ENCODE data around the gene PTPRN2.
"Not testable (repeated sequence)": the region's sequence is repeated elsewhere in the genome, so short reads cannot be mapped to it uniquely, and the experiment has no call there.

The PTPRN2 gene

DNA sequence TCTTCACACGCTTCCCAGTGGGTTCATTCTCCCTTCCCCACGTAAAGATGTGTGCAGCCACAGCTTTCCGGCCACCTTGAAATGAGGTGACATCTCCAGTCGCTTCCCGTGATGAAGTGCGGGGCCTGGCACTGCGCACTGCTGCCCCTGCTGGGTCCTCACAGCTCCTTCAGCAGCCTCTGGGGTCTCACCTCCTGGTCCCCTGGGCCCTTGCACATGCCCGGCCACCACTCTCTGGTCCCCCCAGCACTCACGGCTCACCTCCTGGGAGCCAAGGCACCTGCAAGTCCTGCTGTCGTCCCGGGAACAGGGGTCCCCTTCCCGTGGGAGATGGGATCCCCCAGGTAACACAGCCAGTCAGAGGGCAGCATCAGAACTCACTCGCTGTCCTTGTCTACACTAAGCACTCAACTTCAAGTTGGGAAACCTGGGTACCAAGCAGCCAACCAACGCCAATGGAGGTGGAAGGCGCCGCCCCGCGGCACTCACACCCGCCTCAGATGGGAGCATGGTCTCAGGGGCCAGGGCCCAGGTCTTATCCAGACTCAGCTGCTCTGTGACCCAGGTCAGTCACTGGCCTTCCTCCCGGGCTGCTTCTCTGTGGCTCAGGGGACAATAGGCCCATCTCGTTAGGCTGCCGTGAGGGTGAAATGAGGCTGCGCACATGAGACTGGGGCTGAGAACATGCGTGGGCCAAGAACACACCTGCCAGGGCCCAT, 176.2 kb downstream of the PTPRN2 start:
- DNase-seq (ENCODE audit: low read depth, low spot score): no peak
- no peak overlapping the region for H3K27ac ChIP-seq

DNA sequence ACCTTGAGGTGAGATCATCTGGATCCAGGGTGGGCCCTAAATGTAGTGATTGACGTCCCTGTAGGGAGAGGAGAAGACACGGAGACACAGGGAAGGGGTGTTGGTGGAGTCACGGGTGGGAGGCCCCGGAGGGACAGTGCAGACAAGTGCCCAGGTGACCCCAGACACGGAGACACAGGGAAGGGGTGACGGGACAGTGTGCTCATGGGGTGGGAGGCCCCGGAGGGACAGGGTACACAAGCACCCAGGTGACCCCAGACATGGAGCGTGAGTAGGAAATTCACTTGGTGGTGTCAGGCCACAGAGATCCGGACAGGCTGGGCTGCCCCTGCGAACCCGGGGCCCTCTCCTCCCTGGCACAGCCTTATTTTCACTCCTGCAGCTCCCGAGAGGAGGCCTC, 176.9 kb downstream of the PTPRN2 start:
- no peak for DNase-seq (ENCODE audit: low read depth, low spot score)
- no peak overlapping the region for H3K27ac ChIP-seq

DNA sequence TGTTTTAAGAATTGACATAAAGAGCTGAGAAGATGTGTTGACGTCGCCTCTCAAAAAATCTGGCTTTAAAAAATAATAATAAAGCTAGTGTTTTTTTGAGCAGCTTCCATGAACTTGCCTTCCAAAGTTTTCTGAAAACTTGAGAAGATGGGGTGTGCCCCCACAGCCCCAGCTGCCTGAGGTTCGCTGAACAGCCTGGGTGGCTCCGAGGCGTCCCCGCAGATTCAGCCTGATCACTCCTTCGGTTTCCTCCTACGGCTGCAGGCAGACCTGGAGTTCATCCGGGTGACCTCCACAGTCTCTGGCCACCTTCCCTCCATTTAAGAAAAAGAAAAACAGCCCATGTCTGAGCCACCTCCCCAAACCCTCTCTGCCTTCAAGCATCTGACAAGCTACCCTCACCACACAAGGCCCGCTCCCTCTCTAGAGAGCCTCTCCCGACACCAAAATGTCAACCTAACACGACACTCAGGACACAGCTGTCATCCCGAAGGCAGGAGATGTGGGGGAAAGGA, 177.8 kb downstream of the PTPRN2 start:
- DNase-seq (ENCODE audit: low read depth, low spot score): no peak
- no peak overlapping the region for H3K27ac ChIP-seq

DNA sequence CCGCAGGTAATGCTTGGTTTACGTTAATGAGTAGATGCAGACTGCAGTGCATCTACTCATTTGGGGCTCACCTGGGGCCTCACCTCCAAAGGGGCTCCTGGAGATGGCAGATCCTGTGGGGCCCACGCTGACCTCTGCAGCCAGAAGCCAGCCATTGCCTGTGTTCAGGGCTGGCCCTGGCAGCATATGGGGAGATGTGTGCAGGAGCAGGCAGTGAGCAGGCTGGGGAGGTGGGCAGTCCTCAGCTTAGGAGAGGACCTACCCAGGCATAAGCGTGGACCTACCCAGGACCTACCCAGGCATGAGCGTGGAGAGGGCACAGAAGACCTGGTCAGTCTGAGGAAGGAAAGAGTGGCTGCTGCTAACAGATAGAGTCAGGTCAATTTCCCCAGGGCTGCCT, 178.5 kb downstream of the PTPRN2 start:
- DNase-seq (ENCODE audit: low read depth, low spot score): no peak
- no peak overlapping the region for H3K27ac ChIP-seq

DNA sequence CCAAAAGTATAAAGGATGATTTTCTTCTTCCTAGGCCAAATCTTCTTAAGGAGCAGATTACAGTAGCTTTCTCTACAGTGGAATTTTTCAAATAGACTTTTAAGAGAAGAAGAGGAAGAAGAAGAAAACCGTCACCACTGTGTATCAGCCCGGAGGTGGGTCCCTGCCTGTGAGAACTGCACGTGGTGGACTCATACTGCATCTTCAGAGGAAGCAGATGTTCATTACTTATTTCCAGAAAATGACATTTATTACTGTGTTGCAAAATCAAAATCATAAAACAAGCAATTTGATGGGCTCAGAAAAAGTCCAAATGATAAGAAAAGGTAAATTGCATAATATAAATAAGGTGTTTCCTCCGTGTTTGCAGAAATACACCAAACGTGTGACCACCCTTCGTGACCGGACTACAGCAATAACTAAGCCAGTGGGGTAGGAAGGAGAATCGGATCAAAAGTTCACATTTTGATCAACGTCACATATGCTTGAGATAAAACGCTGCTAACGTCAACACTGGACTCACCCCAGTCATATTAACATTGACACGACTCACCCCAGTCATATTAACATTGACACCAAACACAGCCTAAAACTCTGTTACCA, 179.2 kb downstream of the PTPRN2 start:
- no peak overlapping the region for H3K27ac ChIP-seq
- DNase-seq (ENCODE audit: low read depth, low spot score): no peak

DNA sequence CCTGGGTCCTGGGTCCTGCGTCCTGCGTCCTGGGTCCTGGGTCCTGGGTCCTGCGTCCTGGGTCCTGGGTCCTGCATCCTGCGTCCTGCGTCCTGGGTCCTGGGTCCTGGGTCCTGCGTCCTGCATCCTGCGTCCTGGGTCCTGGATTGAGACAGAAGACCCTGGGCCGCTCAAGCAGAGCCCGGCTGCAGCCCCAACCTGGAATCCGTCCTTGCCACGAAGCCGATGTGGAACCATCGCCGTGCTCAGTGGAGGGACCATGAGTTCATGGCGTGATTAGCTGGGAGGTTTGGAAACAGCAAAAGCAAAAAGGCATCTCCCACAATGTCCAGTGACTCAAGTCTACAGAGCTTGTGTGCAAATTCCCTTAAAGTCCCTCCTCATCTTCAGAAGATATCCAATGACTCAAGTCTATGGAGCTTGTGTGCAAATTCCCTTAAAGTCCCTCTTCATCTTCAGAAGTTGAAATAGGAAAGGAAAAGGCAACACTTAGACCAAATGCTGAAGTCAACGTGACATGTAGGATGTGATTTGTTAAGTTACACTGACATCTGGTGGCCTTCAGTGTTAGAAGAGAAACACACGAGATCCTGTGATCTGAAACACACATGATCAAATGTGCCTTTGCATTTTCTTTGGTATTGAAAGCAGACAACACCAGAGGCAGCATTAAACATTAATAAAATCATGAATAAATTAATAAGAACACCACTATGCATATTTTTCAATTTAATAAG, 179.9 kb downstream of the PTPRN2 start:
- DNase-seq (ENCODE audit: low read depth, low spot score): no peak
- H3K27ac ChIP-seq: no peak overlapping the region

DNA sequence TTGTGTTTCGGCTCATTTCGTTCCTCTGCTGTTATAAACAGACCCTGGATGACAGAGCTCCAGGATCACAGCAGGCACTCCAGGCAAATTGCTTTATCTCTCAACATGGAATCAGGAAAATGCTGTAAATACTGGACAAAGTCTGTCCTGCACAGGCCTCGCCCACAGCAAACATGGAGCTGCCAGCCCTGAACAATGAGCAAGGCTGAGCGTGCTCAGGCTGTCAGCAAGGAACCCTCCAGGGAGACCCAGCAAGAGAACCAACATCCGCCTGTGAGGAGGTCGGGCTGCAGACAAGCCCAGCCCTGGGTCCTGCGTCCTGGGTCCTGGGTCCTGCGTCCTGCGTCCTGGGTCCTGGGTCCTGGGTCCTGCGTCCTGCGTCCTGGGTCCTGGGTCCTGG, 180.8 kb downstream of the PTPRN2 start:
- DNase-seq (ENCODE audit: low read depth, low spot score): no peak
- no peak overlapping the region for H3K27ac ChIP-seq

DNA sequence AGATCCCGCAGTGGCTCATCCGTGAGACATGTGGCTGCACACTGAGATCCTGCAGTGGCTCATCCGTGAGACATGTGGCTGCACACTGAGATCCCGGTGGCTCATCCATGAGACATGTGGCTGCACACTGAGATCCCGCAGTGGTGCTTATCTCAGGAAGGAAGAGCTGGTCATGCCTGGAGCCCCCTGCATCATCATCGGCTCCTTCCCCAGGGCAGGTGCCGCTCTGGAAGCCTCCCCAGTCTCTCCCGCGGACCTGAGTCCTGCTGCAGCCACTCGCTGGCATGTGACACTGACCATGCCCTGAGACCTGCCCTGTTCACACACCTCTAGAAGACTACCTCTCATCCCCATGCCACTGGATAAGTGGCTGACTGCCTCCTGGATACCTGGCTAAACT, 181.3 kb downstream of the PTPRN2 start:
- no peak for DNase-seq (ENCODE audit: low read depth, low spot score)
- no peak overlapping the region for H3K27ac ChIP-seq

DNA sequence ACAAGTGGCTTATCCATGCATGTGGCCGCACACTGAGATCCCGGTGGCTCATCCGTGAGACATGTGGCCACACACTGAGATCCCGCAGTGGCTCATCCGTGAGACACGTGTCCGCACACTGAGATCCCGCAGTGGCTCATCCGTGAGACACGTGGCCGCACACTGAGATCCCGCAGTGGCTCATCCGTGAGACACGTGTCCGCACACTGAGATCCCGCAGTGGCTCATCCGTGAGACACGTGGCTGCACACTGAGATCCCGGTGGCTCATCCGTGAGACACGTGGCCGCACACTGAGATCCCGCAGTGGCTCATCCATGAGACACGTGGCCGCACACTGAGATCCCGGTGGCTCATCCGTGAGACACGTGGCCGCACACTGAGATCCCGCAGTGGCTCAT, 181.9 kb downstream of the PTPRN2 start:
- DNase-seq (ENCODE audit: low read depth, low spot score); H3K27ac ChIP-seq: not testable (repeated sequence)

DNA sequence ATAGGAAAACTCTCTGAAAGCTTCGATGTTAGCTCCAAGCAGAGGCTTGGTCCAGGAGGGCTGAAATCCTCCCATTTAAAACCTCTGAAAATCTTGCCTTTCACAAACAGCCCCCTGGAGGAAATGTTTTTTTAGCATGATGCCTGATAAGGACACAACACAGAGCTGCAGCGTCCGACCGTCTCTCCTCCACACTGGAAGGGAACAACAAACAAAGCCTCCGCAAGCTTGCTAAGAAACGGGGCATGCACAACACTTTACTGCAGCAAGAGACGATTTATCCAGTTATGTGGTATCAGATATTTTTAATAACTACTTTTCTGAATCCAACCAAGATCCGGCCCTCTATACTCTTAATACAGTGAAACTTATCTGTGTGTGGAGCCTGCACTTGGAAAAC, 182.3 kb downstream of the PTPRN2 start:
- H3K27ac ChIP-seq: no peak overlapping the region
- no peak for DNase-seq (ENCODE audit: low read depth, low spot score)

DNA sequence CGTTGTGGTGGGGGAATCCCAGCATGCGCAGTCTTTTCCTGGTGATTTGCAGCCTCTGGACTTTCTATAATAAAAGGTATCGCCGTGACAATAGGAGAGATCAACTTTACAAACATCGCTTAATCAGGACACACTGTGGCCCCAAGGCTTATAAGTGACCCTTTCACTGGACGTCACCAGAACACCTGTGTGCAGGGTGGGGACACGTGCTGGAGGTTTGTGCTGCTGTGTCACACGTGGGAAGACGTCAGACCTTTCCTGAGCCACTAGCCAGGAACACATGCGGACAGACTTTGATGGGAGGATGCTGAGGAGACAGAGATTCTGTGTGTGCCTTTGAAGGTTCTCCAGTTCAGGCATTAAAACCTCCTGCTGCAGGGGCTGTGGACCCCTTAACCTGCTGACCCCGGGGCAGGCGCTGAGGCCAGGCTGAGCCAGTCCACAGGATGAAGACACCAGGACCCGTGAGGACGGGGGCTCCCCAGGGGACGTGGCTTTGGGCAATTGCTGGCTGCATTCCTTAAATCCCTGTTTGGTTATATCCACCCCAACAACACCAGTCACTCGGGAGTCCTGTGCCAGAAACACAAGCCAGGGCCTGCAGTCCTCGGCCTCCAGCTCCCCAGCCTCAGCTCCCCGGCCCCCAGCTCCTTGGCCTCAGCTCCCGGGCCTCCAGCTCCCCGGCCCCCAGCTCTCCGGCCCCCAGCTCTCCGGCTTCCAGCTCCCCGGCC, 183.4 kb downstream of the PTPRN2 start:
- DNase-seq (ENCODE audit: low read depth, low spot score): no peak
- H3K27ac ChIP-seq: peak overlapping the region; percentile 52

DNA sequence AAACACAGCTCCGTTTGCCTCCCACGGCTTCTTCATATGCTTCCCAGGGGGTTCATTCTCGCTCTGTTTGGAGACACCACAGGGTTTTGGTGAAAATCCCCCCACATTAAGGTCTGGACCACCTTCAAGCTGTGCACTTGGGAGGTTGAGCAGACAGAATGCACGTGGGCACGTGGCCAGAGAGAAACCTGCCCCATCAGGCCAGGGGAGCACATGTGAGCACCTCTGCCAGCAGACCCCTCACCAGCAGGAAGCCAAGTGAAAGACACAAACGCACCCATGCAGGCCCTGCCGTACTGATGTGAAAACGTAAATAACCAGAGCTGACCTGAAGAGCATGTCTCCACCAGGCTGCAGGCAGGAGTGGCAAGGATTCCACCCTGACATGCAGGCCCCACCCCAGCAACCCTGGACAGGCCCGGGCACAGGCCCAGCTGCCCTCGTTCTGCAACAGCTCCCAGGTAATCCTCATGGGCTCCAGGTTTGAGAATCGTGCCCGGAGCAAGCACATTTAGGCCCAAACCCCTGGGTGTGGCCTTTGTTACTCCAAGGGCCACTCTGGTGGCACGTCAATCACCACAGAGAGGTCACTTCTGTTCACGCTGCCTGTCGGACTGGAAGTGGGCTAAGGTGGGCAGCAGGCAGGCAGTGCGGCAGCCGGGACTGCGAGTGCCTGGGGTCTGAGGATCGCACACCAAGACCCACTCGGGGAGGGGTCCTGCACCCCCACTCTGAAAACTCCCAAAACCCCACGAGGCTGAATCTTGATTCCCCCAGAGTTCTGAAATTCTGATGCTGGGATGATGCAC, 184.4 kb downstream of the PTPRN2 start:
- H3K27ac ChIP-seq: peak overlapping the region; percentile 52

DNA sequence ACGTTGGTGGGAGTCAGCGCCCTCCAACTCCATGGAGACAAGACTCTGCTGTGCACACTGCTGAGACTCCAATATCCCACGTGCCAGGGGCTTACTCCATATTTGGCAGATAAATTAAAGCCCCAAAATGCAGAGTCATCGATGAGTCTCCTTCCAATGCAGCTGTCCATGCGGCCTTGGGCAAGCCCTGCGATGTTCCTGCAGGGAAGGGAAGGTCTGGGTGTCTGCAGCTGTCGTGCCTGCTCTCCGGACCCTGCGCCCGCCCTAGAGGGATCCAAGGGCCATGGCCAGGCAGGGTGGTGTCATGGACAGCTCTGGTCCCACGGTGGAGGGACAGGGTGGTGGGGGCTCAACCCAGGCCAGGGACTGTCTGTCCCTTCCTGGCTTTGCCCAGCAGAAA, 185.2 kb downstream of the PTPRN2 start:
- no peak for DNase-seq (ENCODE audit: low read depth, low spot score)
- H3K27ac ChIP-seq: peak overlapping the region; percentile 52

More for the DNA sequence above, 184.4 kb downstream of the PTPRN2 start:
- DNase-seq (ENCODE audit: low read depth, low spot score): no peak

DNA sequence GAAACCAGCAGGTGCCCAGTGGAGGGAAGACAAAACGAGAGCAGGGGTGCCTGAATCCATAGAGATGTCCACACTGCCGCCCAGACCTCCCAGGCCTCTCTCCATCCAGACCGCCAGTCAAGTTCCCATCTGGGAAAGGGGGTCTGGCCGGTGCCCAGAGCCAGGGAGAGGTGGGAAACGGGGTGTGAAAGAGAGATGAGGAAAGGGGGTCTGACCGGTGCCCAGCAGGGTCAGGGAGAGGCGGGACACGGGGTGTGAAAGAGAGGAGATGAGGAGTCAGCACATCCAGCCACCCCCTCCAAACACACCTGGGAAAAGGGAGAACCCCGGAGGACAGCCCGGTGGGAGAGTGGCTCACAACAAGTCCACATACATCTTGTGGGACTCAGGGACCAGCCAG, 185.8 kb downstream of the PTPRN2 start:
- no peak for DNase-seq (ENCODE audit: low read depth, low spot score)
- no peak overlapping the region for H3K27ac ChIP-seq

DNA sequence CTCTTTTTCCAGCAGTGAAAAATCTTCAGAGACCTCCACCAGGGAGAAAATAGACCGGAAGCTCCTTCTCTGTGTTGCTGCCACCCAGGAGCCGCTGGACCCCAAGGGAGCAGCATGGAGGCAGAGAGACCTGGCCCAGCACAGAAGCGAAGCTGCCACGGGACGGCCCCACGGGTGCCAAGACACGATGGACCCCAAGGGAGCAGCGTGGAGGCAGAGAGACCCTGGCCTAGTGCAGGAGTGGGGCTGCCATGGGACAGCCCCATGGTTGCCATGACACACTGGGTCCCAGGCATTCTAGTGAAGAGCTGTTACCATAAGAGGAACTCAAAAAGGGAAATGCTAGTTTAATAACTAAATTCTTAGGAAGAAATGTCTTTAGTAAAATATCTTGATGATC, 186.3 kb downstream of the PTPRN2 start:
- no peak for DNase-seq (ENCODE audit: low read depth, low spot score)

DNA sequence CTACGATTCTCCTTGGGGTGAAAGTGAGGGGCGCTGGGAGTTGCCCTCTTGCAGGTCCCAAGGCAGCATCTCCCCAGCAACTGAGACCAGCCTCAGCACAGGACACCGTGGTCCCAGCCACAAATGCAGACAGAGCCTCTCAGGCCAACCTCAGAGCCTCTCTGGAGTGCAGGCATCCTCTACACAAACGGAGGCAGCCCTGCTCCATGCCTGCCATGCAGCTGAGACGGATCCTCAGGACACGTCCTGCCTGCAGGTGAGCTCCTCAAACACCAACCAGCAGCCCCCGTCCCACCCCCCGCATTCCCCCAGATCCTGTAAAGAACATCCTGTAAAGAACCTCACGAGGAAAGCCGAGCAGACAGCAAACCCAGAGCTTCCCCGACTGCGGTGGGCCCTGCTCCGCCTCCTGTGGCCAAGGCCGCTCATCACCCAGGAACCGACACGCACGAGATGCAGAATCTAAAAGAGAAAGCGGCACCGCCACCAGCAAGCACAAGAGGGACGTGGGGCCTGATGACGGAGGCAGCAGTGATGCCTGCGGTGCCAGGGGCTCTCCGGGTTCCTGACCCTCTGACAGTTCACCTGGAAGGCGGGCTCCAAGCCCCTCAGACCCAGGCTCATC, 186.9 kb downstream of the PTPRN2 start:
- H3K27ac ChIP-seq: no peak overlapping the region
- no peak for DNase-seq (ENCODE audit: low read depth, low spot score)

More for the DNA sequence above, 186.3 kb downstream of the PTPRN2 start:
- H3K27ac ChIP-seq: no peak overlapping the region

DNA sequence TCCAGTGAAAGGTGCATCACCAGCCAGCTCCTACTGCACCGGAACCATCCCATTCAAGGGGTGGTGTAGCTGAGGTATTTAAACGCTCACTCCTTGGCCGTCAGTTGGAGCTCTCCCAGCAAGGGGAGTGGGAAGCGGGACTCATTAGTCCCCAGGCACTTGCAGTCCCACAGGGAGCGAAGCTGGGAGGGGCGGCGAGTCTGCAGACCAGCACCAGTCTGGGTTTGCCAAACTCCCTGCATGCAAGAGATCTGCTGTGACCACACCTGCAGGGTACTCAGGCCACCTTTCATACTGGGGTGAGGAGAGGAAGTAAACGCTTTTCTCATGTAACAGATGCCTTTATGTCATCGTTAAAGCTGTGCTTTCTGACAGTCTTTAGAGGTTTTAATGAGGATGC, 187.9 kb downstream of the PTPRN2 start:
- no peak for DNase-seq (ENCODE audit: low read depth, low spot score)
- H3K27ac ChIP-seq: no peak overlapping the region

DNA sequence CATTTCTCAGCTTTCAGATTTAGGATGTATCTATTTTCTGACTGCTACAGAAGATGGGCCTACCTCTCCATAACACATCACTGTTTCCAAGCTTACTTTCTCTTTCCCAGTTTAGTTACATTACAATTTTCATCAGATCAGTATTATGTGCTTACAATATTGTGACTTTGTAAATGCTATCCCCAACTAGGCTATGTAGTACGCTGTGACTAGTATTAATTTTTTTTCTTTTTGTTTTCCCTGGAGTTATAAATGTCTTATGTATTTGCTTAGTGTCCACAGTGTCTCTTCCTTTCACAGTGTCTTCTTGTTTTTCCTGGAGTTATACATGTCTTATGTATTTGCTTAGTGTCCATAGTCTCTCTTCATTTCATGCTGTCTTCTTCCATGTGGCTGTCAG, 188.9 kb downstream of the PTPRN2 start:
- peak overlapping the region; percentile 71 for H3K27ac ChIP-seq
- no peak for DNase-seq (ENCODE audit: low read depth, low spot score)

DNA sequence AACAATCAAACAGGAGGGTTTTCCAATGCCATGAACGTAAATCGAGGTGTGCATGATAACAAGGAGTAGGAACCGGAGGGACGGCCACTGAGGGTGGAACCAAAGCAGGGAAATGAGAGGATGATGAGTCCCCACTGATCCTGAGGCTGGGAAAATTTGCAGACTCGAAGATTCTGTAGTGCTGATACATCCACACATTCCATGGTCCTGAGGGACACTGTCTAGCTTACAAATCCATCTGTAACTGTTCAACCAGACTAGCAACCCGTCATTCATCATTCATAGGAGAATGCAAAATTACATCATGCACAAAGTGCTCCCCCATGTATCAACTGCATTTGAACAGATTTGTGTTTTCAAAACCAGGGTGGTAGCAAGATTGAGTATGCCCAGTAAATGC, 189.7 kb downstream of the PTPRN2 start:
- peak overlapping the region; percentile 71 for H3K27ac ChIP-seq
- no peak for DNase-seq (ENCODE audit: low read depth, low spot score)

Data from epithelial cell of prostate (primary cell).